H4 (cell line): ENCODE results near the gene CHMP1B. TPM values are rescaled to one million over a fixed set of nuclear protein-coding genes. Genes with fewer than 3 reads are reported as not detected.
A peak's percentile ranks its signal among the peaks of the same experiment; 100 is the strongest.
"Not testable (repeated sequence)": the region's sequence is repeated elsewhere in the genome, so short reads cannot be mapped to it uniquely, and the experiment has no call there.

ENCODE experiments used
- DNase-seq: peaks from one replicate; pipeline ENCODE4 v3.0.0-alpha.2; 2015; ENCODE audit warnings: low spot score
- total RNA-seq: library from RNA; depleted of rRNA; stranded (reverse); fragments of >200 nt; shearing (Covaris generic); gene quantifications from 2 replicates; pipeline ENCODE4 v1.2.3, GENCODE V29; 2014

CHMP1B gene
- total RNA-seq, 1 experiment from 2014 or later, result 54.4 TPM

GRCh38 chr18:11839556-11839955 is 11.7 kb upstream of the CHMP1B start:
- no peak for DNase-seq

DNA sequence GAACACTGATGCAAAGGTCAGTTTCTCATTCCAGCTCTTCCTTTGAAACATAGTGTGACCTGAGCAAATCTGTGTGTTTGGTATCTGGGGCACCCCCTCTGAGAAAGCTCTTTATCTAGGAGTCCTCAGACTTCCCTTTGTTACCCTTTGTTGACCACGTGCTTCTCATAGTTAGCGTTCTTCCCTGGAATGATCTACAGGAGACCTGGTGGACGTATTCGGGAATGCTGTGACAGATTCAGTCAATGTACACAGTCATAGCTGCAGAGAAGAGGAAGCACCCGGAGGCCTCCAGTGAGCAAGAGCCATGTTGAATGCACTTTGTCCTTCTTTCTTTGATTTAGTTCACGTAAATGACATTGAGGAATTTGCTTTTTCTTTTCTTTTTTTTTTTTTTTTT is 10.7 kb upstream of the CHMP1B start:
- DNase-seq, result no peak

GRCh38 chr18:11842562-11842961 is 8.7 kb upstream of the CHMP1B start:
- no peak for DNase-seq

DNA sequence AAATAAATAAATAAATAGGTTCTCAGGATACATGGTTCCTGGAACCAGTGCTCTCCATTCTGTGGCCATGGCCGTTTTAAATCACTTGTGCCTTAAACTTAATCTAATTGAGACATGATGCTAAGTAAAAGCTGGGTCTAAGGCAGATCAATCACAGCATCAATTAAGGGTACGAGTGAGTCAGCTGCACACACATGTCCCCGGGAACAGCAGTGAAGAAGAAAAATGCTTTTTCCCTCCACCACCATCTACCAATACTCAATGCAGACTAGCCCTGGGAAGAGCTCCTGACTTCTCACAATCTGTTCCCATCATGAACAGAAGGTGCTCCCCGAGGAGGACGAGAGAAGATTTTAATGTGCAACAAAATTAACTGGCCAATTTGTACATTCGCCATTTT is 6.8 kb upstream of the CHMP1B start:
- DNase-seq, result no peak

DNA sequence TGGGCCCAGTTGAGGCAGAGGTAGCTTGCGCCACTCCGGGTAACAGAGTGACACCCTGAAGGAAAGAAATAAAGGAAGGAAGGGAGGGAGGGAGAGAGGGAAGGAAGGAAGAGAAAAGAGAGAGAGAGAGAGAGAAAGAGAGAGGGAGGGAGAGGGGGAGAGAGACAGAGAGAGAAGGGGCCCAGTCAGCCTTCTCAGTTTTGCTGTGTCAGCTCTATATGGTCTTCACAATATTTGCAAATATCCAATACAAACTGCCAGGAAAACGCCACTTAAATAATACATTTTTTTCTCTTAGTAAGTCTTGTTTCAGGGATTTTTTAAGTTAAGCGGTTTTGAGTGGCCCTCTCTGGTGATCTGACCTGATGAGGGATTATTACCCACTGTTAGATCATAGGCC is 5.6 kb upstream of the CHMP1B start:
- no peak for DNase-seq

DNA sequence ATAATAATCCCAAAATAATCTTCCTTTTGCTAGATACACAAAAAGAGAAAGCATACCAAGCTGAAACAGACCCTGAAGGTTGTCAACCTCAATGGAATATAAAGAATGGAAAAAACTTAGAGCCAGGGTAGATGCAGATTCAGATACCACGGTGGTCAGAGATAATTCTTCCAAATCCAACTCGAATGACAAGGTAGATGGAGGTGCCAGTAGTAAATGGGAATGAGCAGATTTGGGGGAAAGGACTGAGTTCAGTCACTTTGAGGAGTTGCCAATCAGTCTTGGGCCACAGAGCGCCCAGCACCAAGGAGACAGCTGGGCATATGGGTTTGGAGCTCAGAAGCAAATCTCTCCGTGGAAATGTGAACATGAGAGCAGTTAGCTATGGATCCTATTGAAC is 3.4 kb upstream of the CHMP1B start:
- DNase-seq, result no peak

DNA sequence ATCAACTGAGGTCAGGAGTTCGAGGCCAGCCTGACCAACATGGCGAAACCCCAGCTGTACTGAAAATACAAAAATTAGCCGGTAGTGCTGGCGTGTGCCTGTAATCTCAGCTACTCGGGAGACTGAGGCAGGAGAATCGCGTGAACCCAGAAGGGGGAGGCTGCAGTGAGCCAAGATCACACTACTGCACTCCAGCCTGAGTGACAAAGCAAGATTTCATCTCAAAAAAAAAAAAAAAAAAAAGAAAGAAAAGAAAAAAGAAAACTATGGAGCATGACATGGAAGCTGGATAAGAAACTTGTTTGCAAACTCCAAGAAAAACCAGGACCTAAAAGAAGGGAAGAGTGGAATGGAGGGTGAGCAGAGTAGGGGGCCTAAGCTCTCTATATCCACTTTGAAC is 1.9 kb upstream of the CHMP1B start:
- no peak for DNase-seq

- DNase-seq, result peak; percentile 94
Observed at GRCh38 chr18:11849841-11850634, 1.2 kb upstream of the CHMP1B start.

DNA sequence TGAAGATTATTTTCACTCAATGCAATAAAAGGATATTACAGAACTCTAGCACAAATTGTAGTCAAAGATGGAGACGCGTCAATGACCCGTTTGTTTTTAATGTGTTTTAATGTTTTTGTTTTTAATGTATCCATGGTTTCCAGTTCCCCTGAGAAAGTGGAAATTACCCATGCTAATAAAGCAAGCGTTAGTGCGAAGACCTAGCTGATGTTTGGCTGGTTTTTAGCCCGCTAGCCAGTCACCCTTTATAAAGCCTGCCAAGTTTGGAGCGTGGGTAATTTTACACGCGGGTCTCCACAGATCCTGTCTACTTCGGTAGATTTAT is 430 bp upstream of the CHMP1B start:
- no peak for DNase-seq

GRCh38 chr18:11851806-11852337 is 659 bp downstream of the CHMP1B start:
- no peak for DNase-seq

DNA sequence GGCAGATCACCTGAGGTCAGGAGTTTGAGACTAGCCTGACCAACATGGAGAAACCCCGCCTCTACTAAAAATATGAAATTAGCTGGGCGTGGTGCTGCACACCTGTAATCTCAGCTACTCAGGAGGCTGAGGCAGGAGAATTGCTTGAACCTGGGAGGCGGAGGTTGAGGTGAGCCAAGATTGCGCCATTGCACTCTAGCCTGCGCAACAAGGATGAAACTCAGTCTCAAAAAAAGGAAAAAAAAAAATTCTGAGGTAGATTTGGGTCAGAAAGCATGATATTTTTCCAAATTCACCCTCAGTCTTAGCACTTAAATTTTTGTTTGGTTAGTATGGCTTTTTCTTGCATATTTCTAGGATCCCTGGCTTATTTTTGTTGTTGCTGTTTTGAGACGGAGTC is 3.3 kb downstream of the CHMP1B start:
- DNase-seq, result not testable (repeated sequence)

DNA sequence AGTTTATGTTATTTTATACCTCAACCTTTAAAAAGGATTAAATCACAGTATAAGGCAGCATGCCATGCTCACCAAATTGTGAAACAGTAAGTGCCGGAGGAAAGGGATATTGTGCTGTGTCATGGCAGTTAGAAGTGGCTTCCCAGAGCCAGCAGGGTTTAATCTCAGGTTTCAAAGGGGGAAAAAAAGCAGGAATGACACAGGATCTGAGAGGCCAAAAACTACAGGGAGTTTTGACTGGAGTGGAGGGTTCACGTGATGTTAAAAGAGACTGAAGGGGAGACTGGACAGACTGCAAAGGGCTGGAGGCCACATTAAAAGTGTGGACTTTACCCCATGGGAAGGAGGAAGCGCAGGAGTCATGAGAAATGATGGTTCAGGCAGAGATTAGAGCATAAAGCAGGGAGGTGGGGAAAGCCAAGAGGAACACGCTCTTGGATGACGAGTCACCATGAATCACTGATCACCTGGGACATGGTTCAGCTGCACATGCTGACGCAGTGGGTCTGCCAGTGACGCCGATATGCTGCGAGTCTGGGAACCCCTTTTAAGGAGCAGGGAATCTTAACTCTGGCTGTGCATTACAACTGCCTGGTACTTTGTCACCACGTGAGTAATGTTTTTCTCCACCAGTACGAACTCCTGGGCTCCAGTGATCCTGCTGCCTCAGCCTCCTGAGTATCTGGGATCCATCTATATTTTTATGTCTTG is 6.1 kb downstream of the CHMP1B start:
- peak; percentile 99 for DNase-seq

GRCh38 chr18:11859282-11859830 is 8.1 kb downstream of the CHMP1B start:
- DNase-seq, result no peak

DNA sequence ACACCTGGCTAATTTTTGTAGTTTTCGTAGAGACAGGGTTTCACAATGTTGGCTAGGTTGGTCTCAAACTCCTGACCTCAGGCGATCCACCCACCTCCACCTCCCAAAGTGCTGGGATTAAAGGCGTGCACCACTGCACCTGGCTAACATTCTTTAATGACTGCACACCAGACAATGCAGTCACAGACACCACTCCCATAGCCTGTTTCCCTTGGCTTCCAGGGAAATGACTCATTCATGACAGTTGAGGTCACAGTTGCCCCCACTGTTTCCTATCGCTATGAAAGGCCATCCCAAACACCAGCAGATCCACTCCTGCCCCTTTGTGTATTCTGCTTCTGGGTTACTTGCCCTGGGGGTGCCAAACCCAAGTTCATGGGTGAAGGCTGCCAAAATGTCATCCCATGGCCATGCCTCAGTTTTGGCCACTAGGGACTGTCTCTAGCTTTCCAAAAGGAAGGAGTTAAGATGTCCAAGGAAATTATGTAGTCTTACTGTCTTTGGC is 8.7 kb downstream of the CHMP1B start:
- peak; percentile 71 for DNase-seq

DNA sequence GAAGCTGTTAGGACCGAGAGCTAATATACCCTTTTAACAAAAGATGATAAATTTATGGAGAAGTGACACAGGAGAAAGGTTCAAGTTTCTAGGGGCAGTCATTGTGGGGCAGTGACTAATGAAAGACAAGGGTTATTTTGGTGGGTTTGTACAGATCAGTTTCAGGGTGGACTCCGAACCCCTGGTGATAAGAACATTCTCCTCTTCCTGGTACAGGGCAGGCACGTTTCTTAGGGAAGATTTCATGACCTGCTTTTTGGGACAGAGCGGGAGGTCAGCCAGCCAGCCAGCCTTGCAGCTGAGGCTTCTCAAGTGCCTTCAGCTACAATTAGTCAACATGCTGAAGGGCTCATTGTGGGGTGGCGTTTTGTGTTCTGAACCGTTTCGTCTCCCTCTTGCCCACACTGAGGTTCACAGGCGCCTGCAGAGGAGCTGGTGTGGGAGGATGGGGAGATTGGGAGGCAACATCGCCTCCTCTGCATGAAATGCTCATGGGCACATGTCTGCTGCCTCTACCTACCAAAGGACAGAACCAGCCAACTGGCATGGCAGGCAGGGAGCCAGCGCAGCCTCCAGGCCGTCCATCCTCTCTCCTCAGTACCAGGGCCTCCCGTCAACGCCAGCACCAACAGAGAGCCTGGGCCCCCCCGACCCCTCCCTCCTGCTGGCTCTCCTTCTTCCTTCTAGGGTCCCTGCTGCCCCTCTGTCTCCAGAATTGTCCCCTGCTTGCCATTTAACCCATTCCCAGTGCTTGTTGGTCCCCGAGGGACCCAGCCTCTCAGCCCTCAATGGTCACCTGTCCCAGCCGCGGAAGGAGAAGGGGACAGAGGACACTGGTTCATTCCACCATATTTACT is 9.6 kb downstream of the CHMP1B start:
- no peak for DNase-seq

DNA sequence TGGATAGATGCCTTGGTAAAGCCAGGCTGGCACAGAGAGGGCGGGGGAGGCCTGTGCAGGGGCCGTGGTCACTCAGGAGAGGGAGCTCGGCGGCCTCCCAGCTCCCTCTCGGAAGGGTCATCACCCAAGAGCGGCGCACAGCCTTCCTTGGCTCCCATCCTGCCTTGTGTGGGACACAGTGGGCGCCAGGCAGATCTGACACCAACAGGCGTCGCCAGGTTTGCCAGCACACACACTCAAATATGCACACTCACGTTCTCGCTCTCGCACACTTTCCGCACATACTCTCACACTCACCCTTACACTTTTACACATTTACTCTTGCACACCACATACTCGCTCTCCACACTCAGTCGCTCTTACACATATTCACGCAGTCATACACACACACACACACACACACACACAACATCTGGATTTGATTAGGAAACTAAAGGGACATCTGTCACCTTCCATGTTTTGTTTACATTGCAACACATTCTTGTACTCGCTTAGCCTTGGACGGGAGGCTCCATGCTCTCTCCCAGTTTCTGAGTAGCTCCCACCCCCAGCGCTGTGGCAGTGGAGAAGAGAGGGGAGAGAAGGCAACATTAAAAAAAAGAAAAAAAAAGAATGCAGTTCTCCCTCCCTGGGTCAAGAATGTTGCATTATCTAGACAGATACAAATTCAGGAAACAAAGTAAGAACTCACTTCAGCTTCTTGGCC is 10.5 kb downstream of the CHMP1B start:
- peak; percentile 41 for DNase-seq

DNA sequence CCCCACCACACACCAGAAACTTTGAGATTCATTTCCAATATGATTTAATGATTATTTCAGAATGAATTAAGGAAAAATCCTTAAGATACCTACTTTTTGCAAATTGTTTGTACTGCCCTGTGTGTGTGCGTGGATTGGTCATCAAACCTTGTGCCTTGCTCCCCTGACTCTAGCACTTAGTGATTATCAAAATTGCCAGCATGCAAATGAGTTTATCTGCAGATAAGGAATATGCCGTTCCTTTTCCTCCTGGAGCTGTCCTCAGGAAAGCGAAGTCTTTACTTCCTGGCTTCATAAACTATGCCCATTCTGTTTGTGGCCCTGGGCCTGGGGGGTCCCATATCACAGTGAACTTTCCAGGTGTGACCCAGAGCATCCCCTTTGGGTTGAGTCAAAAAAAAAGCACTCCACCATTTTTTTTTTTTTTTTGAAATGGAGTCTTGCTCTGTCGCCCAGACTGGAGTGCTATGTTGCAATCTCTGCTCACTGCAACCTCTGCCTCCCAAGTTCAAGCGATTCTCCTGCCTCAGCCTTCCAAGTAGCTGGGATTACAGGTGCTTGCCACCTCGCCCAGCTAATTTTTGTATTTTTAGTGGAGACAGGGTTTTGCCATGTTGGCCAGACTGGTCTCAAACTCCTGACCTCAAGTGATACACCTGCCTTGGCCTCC is 11.4 kb downstream of the CHMP1B start:
- no peak for DNase-seq

DNA sequence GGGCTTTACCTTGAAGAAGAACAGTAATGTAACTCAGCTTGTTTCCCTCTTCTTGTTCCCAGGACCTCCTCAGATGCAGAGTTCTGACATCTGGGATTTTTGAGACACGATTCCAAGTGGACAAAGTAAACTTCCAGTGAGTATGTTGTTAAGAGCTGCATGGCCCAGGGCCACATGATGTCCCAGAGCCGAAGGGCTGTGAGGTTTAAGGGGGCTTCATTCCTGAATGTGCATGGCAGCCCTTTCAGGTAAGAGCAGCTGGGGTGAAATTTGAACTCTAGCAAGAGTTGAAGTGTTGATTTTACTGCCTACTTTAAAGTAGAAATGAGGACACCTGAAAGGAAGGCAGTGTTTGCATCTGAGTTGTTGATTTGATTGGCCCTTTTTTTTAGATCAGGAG is 13.3 kb downstream of the CHMP1B start:
- no peak for DNase-seq

GRCh38 chr18:11865071-11865470 is 13.9 kb downstream of the CHMP1B start:
- no peak for DNase-seq

DNA sequence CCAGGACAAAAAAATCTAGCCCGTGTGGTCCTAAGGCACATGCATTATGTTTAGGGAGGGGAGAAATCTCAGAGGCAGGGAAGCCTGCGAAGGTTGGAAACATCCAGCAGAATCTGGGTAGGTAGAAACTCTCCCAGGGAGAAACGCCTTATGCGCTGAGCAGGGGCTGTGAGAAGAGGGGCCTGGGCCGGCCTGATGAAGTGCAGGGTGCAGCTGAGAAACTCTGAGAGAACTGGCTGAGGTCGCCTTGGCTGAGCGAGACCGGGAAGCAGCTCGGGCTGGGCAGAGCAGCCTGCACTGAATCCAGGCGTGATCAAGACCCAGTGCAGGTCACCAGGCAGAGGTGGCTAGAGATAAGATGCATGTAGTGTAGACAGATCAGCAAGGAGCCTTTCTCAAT is 15.1 kb downstream of the CHMP1B start:
- no peak for DNase-seq

GRCh38 chr18:11866764-11867163 is 15.6 kb downstream of the CHMP1B start:
- no peak for DNase-seq
